Fibroblast of lung (primary cell): ENCODE results near the gene TBPL1. TPM values are rescaled to one million over a fixed set of nuclear protein-coding genes. Genes with fewer than 3 reads are reported as not detected.

ENCODE experiments used
- DNase-seq, 2 donors: peaks; one replicate each; pipeline versions ENCODE4 v3.0.0 to v3.0.0-alpha.2; 2010; ENCODE audit warnings: low read depth in 2 of 2
- H2AFZ ChIP-seq: 2 replicates; pipeline ENCODE4 v1.5.1; 2012; ENCODE audit warnings: low read length, control low read depth, inconsistent platforms
- H3K27ac ChIP-seq: 2 replicates; pipeline ENCODE4 v1.5.1; 2011; ENCODE audit warnings: low read length, control low read depth; ENCODE audit not compliant: insufficient read depth
- H3K27me3 ChIP-seq: 2 replicates; pipeline ENCODE4 v1.5.1; 2011; ENCODE audit warnings: mild to moderate bottlenecking, low read length; ENCODE audit not compliant: control insufficient read depth, insufficient read depth
- H3K36me3 ChIP-seq: 2 replicates; pipeline ENCODE4 v1.5.1; 2011; ENCODE audit warnings: low read length; ENCODE audit not compliant: control insufficient read depth, insufficient read depth
- H3K4me1 ChIP-seq: 2 replicates; pipeline ENCODE4 v1.5.1; 2011; ENCODE audit warnings: low read length; ENCODE audit not compliant: control insufficient read depth, insufficient read depth; ENCODE audit errors: extremely low read depth
- H3K4me2 ChIP-seq: 2 replicates; pipeline ENCODE4 v1.5.1; 2011; ENCODE audit warnings: low read length, control low read depth; ENCODE audit not compliant: insufficient read depth; ENCODE audit errors: extremely low read depth
- H3K4me3 ChIP-seq, 4 experiments: fragments of 200-600 bp in 1 of 4; sonication (generic) in 1 of 4; replicated peaks in 1 of 4; 2 replicates each; pipeline ENCODE4 v1.5.1; 2011 to 2016; ENCODE audit warnings: low read length in 4 of 4, low read depth in 3 of 4, mild to moderate bottlenecking in 3 of 4, control low read depth in 2 of 4, inconsistent platforms in 1 of 4, mixed read lengths in 1 of 4; ENCODE audit not compliant: insufficient read depth in 1 of 4; ENCODE audit errors: control extremely low read depth in 1 of 4
- H3K79me2 ChIP-seq: 2 replicates; pipeline ENCODE4 v1.5.1; 2012; ENCODE audit warnings: mild to moderate bottlenecking, low read length, inconsistent platforms; ENCODE audit not compliant: control insufficient read depth, insufficient read depth
- H3K9ac ChIP-seq: 2 replicates; pipeline ENCODE4 v1.5.1; 2011; ENCODE audit warnings: mild to moderate bottlenecking, low read length, control low read depth; ENCODE audit not compliant: insufficient read depth
- H3K9me3 ChIP-seq: 2 replicates; pipeline ENCODE4 v1.5.1; 2012; ENCODE audit warnings: low read depth, low read length; ENCODE audit not compliant: control insufficient read depth, insufficient read depth
- H4K20me1 ChIP-seq: 2 replicates; pipeline ENCODE4 v1.5.1; 2011; ENCODE audit warnings: low read length; ENCODE audit not compliant: control insufficient read depth, insufficient read depth; ENCODE audit errors: extremely low read depth
- CTCF ChIP-seq, 2 donors: IDR thresholded peaks in 1 of 2; conservative IDR thresholded peaks in 1 of 2; 1 replicate in 1 of 2; 2 replicates in 1 of 2; pipeline ENCODE4 v1.5.1; 2011 to 2012; ENCODE audit warnings: low read length in 2 of 2, control low read depth in 1 of 2, inconsistent platforms in 1 of 2, low read depth in 1 of 2, mild to moderate bottlenecking in 1 of 2
- EZH2 ChIP-seq: IDR thresholded peaks from 2 replicates; pipeline ENCODE4 v1.5.1; 2012; ENCODE audit warnings: low read length, control low read depth, mild to moderate bottlenecking; ENCODE audit errors: missing control alignments
- polyA plus RNA-seq, 2 donors: library from polyadenylated mRNA; depleted of rRNA in 1 of 2; stranded (reverse) in 1 of 2; unstranded in 1 of 2; fragments of >200 nt; gene quantifications; 2 replicates each; pipeline ENCODE4 v1.2.1, GENCODE V29; 2011 to 2012; ENCODE audit warnings: missing spikeins in 1 of 2
- total RNA-seq: library from RNA; depleted of rRNA; stranded (reverse); fragments of >200 nt; gene quantifications from 2 replicates; pipeline ENCODE4 v1.2.1, GENCODE V29; 2014

The TBPL1 gene
- total and polyA plus RNA-seq, 2 donors (not counting 1 experiment from before 2014, with no cell fraction given) = 18.8 to 47.8 TPM

- peak overlapping the region; percentile 11 for H2AFZ ChIP-seq
- no peaks in the 10 kb centered on the region for H3K27me3 ChIP-seq
- peak in 1 of 2 donors; percentile 28 for DNase-seq
- H3K79me2 ChIP-seq = no peaks in the 10 kb centered on the region
- no peaks in the 10 kb centered on the region for H4K20me1 ChIP-seq
- no peak overlapping the region for H3K4me2 ChIP-seq
- no peaks in the 10 kb centered on the region for H3K36me3 ChIP-seq
- H3K9ac ChIP-seq = no peak overlapping the region
- TF ChIP-seq EZH2 = no peak
- TF ChIP-seq CTCF (conservative IDR thresholded peaks at IDR 0.05 in 1 of 2, IDR thresholded peaks at IDR 0.05 in 1 of 2; ENCODE audit: low read depth in 1 of 2, low read length in 2 of 2) = no peak
- H3K4me3 ChIP-seq = no peak overlapping the region
- no peak overlapping the region for H3K27ac ChIP-seq
- H3K9me3 ChIP-seq = no peaks in the 10 kb centered on the region
- no peaks in the 10 kb centered on the region for H3K4me1 ChIP-seq
Measured at GRCh38 chr6:134034961-134035822, 82.2 kb downstream of the TBPL1 start.

DNA sequence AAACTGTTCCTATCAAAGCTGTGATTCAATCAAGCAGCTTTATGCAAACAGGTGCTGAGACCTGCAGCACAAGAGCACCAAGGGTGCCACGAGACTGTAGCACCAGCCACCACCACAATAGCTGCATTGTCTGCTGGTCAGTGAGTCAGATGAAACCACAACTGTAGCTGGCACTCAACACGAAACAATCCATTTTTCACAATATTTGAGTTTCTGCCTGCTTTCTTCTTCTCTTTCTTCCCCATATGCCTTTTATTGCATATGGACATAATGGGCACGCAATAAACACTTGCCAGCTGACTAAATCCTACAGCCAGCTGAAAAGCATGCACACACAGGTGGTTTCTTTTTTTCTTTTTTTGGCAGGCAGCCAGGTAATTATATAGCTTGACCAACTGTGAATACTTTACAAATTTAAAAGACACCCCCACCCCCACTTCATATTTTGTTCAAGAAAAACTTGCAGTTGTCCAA is 82.8 kb downstream of the TBPL1 start:
- Histone ChIP-seq H3K4me1 (no peaks in the 10 kb centered on the region), H2AFZ (no peak overlapping the region), H3K36me3 (no peaks in the 10 kb centered on the region), H3K9ac (no peak overlapping the region), H3K79me2 (no peaks in the 10 kb centered on the region), H4K20me1 (no peaks in the 10 kb centered on the region), H3K9me3 (no peaks in the 10 kb centered on the region), H3K4me3 (no peak overlapping the region), H3K27ac (no peak overlapping the region), H3K4me2 (no peak overlapping the region), H3K27me3 (no peaks in the 10 kb centered on the region)
- peak; percentile 59 to 92 for DNase-seq
- TF ChIP-seq CTCF (conservative IDR thresholded peaks at IDR 0.05 in 1 of 2, IDR thresholded peaks at IDR 0.05 in 1 of 2; ENCODE audit: low read depth in 1 of 2, low read length in 2 of 2) = no peak
- no peak for TF ChIP-seq EZH2

DNA sequence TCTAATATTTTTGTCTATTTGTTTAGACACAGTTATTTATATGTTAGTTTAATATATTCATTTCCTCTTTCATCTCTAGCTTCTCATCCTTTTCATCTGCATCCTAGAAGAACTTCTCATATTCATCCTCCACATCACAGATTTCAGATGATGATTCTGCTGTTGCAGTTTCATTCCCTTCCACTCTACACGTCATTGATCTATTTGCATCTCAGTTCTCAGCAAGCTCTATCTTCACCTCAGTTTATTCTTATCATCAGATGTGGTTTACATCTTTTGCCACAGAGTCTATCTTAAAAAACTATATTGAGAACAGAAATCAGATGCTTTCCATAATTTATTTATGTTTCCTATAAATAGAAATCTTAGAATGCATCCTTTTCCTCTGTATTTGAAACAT is 86.1 kb downstream of the TBPL1 start:
- no peak overlapping the region for H3K27ac ChIP-seq
- H3K79me2 ChIP-seq = no peaks in the 10 kb centered on the region
- no peaks in the 10 kb centered on the region for H3K27me3 ChIP-seq
- no peak overlapping the region for H3K9ac ChIP-seq
- no peaks in the 10 kb centered on the region for H3K4me1 ChIP-seq
- no peak for DNase-seq
- H3K36me3 ChIP-seq = no peaks in the 10 kb centered on the region
- TF ChIP-seq EZH2 (no peak), CTCF (conservative IDR thresholded peaks at IDR 0.05 in 1 of 2, IDR thresholded peaks at IDR 0.05 in 1 of 2; ENCODE audit: low read depth in 1 of 2, low read length in 2 of 2) (no peak)
- no peak overlapping the region for H3K4me3 ChIP-seq
- H3K9me3 ChIP-seq = no peaks in the 10 kb centered on the region
- H4K20me1 ChIP-seq = no peaks in the 10 kb centered on the region
- H2AFZ ChIP-seq = no peak overlapping the region
- no peak overlapping the region for H3K4me2 ChIP-seq

Other genes with a start within 250 kb of the TBPL1 start
- gene TCF21, start 64.1 kb upstream of the TBPL1 start, total RNA-seq = 8.2 and 11.1 TPM in 2 replicates
- gene TCF21, start 64.1 kb upstream of the TBPL1 start, polyA plus RNA-seq = 13.5 and 20.5 TPM in 2 replicates
- gene SLC2A12, start 99.4 kb downstream of the TBPL1 start, total RNA-seq = 4.6 and 10.1 TPM in 2 replicates
- gene SLC2A12, start 99.4 kb downstream of the TBPL1 start, polyA plus RNA-seq = 3.2 and 7.0 TPM in 2 replicates